ENCODE results near the gene MAML2. TPM values are rescaled to one million over a fixed set of nuclear protein-coding genes. Genes with fewer than 3 reads are reported as not detected.

MAML2 gene
- total and polyA plus RNA-seq, 2 of the 13 experiments (the other 11 are each of a cell fraction or from before 2014, with no cell fraction given) = 2.3 to 25.9 TPM

- CTCF ChIA-PET (ENCODE audit: low intra/inter-chr PET ratio, low total read pairs) = no interaction called here
- ATAC-seq (peak; percentile 71), FAIRE-seq (no peak), DNase-seq (ENCODE audit: low spot score) (peak; percentile 86)
- no peaks in the 10 kb centered on the region for H3K9me3 ChIP-seq (ENCODE audit: low read length)
- POLR2A ChIA-PET = interaction anchor here (0.7 to 0.8 kb wide), 2 partner anchors 85 to 96 kb away, joined by 3 to 4 read pairs; partner anchors contain the start of gene MAML2
- no peak overlapping the region for H2AFZ ChIP-seq (ENCODE audit: low read length)
- BruUV-seq (replicated peaks) = no TSS peak
- no peak overlapping the region for H3K4me3 ChIP-seq (replicated peaks in 1 of 3; ENCODE audit: insufficient read depth in 1 of 3, low read depth in 2 of 3, low read length in 3 of 3)
- H3K4me1 ChIP-seq (ENCODE audit: insufficient read depth, low read length) = peaks cover 45% of the 10 kb centered on the region
- peak overlapping the region; percentile 59 for H3K27ac ChIP-seq (ENCODE audit: extremely low read length, insufficient read depth, low read length)
- peaks cover 44% of the 10 kb centered on the region for H3K79me2 ChIP-seq (ENCODE audit: insufficient read depth, low read length)
- 44% methylated on average over 4 of the region's 4 CpGs for WGBS (ENCODE audit: low lambda C conversion rate)
- peak overlapping the region; percentile 43 for H3K4me2 ChIP-seq (ENCODE audit: low read depth, low read length)
- H3K9ac ChIP-seq (ENCODE audit: insufficient read depth, low read depth, low read length) = peak overlapping the region; percentile 24
- no peaks in the 10 kb centered on the region for H3K27me3 ChIP-seq (ENCODE audit: control insufficient read depth in 1 of 2, insufficient read depth in 2 of 2, low read length in 2 of 2)
- H3K36me3 ChIP-seq (replicated peaks in 1 of 2; ENCODE audit: control insufficient read depth in 1 of 2, insufficient read depth in 2 of 2, low read length in 2 of 2) = no peaks in the 10 kb centered on the region
- in situ Hi-C loops (cut with HindIII; ENCODE audit: extremely low pct_ligation_motif_present, low pct_unique_long_range_greater_than_20kb) (no loop called here), intact Hi-C loops (cut with micrococcal nuclease; ENCODE audit: unreplicated experiment) (loop anchor here (10.0 kb wide), 1 partner anchor 152 kb away; no protein-coding TSS in a partner anchor)
- H4K20me1 ChIP-seq (ENCODE audit: insufficient read depth, low read length) = no peaks in the 10 kb centered on the region
- TF ChIP-seq ZFP36L1 (CRISPR knock-in tag; IDR thresholded peaks at IDR 0.05) (no peak), FOXA1 (IDR thresholded peaks at IDR 0.05) (no peak), FOXA1 (CRISPR knock-in tag; IDR thresholded peaks at IDR 0.05) (peak; percentile 26; the same call in 1 of the 2 replicates), SIX4 (CRISPR knock-in tag; IDR thresholded peaks at IDR 0.05) (peak; percentile 86; the same call in 1 of the 2 replicates), KDM5A (IDR thresholded peaks at IDR 0.05; ENCODE audit: borderline replicate concordance, low read length) (no peak), GATAD2A (CRISPR knock-in tag; IDR thresholded peaks at IDR 0.05) (0 out of 2 replicates have a peak, but pooled peaks have one; percentile 39), NKX3-1 (CRISPR knock-in tag; IDR thresholded peaks at IDR 0.05) (no peak), ARID5B (CRISPR knock-in tag; IDR thresholded peaks at IDR 0.05) (peak; percentile 71; the same call in 1 of the 2 replicates), FOXA3 (CRISPR knock-in tag; IDR thresholded peaks at IDR 0.05) (peak; percentile 14; the same call in 1 of the 2 replicates), EP300 (IDR thresholded peaks at IDR 0.05; ENCODE audit: low read depth in 2 of 2, low read length in 2 of 2) (peak in 1 of 2 experiments; percentile 32; a peak in 1 of 4 replicates), EP300 (CRISPR knock-in tag; IDR thresholded peaks at IDR 0.05; ENCODE audit: borderline replicate concordance) (no peak; the same call in 1 of the 2 replicates), SAP130 (CRISPR knock-in tag; IDR thresholded peaks at IDR 0.05; ENCODE audit: low read depth) (peak; percentile 38; the same call in 1 of the 2 replicates), FOSL2 (CRISPR knock-in tag; IDR thresholded peaks at IDR 0.05) (peak; percentile 81), ASH2L (IDR thresholded peaks at IDR 0.05; ENCODE audit: insufficient read length, low read depth, low read length) (peak; percentile 24), TCF7 (IDR thresholded peaks at IDR 0.05; ENCODE audit: low read depth) (peak; percentile 38; the same call in 1 of the 2 replicates), SOX5 (CRISPR knock-in tag; IDR thresholded peaks at IDR 0.05; ENCODE audit: borderline replicate concordance) (peak; percentile 63), FOXK1 (CRISPR knock-in tag; IDR thresholded peaks at IDR 0.05; ENCODE audit: borderline replicate concordance, low read depth) (peak; percentile 19; the same call in 1 of the 2 replicates), ZNF704 (CRISPR knock-in tag; IDR thresholded peaks at IDR 0.05; ENCODE audit: borderline replicate concordance) (no peak)
- TF ChIP-seq, protein P1, sequence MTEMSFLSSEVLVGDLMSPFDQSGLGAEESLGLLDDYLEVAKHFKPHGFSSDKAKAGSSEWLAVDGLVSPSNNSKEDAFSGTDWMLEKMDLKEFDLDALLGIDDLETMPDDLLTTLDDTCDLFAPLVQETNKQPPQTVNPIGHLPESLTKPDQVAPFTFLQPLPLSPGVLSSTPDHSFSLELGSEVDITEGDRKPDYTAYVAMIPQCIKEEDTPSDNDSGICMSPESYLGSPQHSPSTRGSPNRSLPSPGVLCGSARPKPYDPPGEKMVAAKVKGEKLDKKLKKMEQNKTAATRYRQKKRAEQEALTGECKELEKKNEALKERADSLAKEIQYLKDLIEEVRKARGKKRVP (CRISPR knock-in tag; IDR thresholded peaks at IDR 0.05) = peak in 1 of 2 experiments; percentile 43; a peak in 1 of 4 replicates
Observed at GRCh38 chr11:96246718-96247552, 96.1 kb downstream of the MAML2 start.
